ENCODE measurements around the gene SPOCK2. TPM values are rescaled to one million over a fixed set of nuclear protein-coding genes. Genes with fewer than 3 reads are reported as not detected.
"Not testable (repeated sequence)": the region's sequence is repeated elsewhere in the genome, so short reads cannot be mapped to it uniquely, and the experiment has no call there.

Gene SPOCK2, protein sequence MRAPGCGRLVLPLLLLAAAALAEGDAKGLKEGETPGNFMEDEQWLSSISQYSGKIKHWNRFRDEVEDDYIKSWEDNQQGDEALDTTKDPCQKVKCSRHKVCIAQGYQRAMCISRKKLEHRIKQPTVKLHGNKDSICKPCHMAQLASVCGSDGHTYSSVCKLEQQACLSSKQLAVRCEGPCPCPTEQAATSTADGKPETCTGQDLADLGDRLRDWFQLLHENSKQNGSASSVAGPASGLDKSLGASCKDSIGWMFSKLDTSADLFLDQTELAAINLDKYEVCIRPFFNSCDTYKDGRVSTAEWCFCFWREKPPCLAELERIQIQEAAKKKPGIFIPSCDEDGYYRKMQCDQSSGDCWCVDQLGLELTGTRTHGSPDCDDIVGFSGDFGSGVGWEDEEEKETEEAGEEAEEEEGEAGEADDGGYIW
- total RNA-seq, result 100 to 1,000 TPM in 1 of 2 donors, 10 to 100 TPM in 1; 24.1 to 103 TPM
- polyA plus RNA-seq, result 10 to 100 TPM; 34.1 to 86.0 TPM
- long read RNA-seq, donor 1, result 0 reads
- long read RNA-seq, donor 2, result 0 reads
- long read RNA-seq, donor 3, result 0 reads
- long read RNA-seq, donor 4, result 0 reads
- long read RNA-seq, donor 5, result 0 reads

DNA sequence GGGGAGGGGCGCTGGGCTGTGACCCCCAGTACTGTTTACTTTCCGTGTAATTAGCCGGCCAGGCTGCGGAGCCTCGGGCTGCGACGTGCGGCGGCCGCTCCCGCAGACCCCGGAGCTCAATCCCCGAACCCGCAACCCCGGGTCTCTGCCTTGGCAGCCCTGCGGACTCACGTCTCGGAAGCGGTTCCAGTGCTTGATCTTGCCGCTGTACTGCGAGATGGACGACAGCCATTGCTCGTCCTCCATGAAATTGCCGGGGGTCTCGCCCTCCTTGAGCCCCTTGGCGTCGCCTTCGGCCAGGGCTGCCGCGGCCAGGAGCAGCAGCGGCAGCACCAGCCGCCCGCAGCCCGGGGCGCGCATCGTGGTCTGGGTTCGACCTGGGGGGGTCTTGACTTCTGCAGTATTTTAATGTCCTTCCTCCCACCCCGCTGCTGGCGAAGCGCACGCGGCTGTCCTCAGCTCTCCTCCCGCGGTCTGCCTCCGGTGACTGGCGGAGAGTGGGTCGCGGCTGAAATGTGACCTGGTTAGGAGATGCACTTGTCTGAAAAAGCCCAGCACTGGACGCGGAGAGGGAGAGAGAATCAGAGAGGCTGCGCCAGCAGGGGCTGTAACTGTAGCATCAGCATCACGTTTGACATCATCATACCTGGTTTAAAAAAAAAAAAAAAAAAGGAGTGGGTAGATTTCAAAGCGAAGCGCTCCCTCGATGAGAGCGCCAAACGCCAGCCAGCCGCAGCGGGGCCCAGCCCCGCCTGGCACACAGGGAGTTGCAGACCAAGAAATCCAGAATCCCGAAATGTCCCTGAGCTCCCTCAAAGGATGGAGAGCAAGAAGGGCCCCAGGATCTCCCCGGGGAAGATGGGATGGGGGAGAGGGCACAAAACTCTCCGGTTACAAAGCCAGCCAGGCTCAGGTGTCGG is at the start of gene SPOCK2:
TSS of gene SPOCK2 (minus strand) at position 583 of the 920 bp plus-strand sequence. CDS start at position 360, 223 bp downstream.
- Histone ChIP-seq H3K4me3 (peak within 1 kb of the TSS; percentile 33), H3K27ac (ENCODE audit: low read depth in 1 of 2, low read length in 1 of 2) (peak within 1 kb of the TSS; percentile 47 to 83), H3K4me1 (ENCODE audit: control insufficient read depth in 5 of 5, insufficient read depth in 5 of 5, low read length in 5 of 5) (peaks cover 0 to 31% (median 0%) of the 10 kb centered on the region in 5 donors), H3K9me3 (ENCODE audit: control insufficient read depth in 4 of 4, insufficient read depth in 3 of 4, low read length in 3 of 4) (no peaks in the 10 kb centered on the region), H3K27me3 (ENCODE audit: control insufficient read depth in 3 of 3, insufficient read depth in 3 of 3, low read length in 2 of 3) (peaks cover 0 to 34% (median 13%) of the 10 kb centered on the region in 3 donors), H3K9ac (ENCODE audit: insufficient read depth in 1 of 2, low read length in 2 of 2) (no peak within 1 kb of the TSS), H3K36me3 (ENCODE audit: control insufficient read depth in 4 of 4, insufficient read depth in 4 of 4, low read length in 4 of 4) (no peaks in the 10 kb centered on the region)
- no peak for TF ChIP-seq CTCF (IDR thresholded peaks at IDR 0.05; ENCODE audit: control extremely low read depth, extremely low read depth)
- ATAC-seq (ENCODE audit: insufficient read depth, low FRiP score) (peak; percentile 7), DNase-seq (peak in 1 of 3 donors; percentile 36)
- 5 to 6% methylated on average over 61 to 65 of the region's 65 CpGs for WGBS, 2 donors

GRCh38 chr10:72137583-72137982 is 49.2 kb upstream of the SPOCK2 start:
- no peaks in the 10 kb centered on the region for H3K9me3 ChIP-seq (ENCODE audit: control insufficient read depth in 4 of 4, insufficient read depth in 3 of 4, low read length in 3 of 4)
- no peak overlapping the region for H3K9ac ChIP-seq (ENCODE audit: insufficient read depth in 1 of 2, low read length in 2 of 2)
- no peaks in the 10 kb centered on the region for H3K27me3 ChIP-seq (ENCODE audit: control insufficient read depth in 3 of 3, insufficient read depth in 3 of 3, low read length in 2 of 3)
- no peak overlapping the region for H3K4me3 ChIP-seq
- peaks cover 2 to 5% (median 4%) of the 10 kb centered on the region in 4 donors for H3K36me3 ChIP-seq (ENCODE audit: control insufficient read depth in 4 of 4, insufficient read depth in 4 of 4, low read length in 4 of 4)
- TF ChIP-seq CTCF (IDR thresholded peaks at IDR 0.05; ENCODE audit: control extremely low read depth, extremely low read depth), result no peak
- 95 to 97% methylated on average over 7 of the region's 7 CpGs for WGBS, 2 donors
- no peak overlapping the region for H3K27ac ChIP-seq (ENCODE audit: low read depth in 1 of 2, low read length in 1 of 2)
- no peak for ATAC-seq (ENCODE audit: insufficient read depth, low FRiP score)
- H3K4me1 ChIP-seq (ENCODE audit: control insufficient read depth in 5 of 5, insufficient read depth in 5 of 5, low read length in 5 of 5), result peaks cover 0 to 18% (median 0%) of the 10 kb centered on the region in 5 donors
- no peak for DNase-seq

DNA sequence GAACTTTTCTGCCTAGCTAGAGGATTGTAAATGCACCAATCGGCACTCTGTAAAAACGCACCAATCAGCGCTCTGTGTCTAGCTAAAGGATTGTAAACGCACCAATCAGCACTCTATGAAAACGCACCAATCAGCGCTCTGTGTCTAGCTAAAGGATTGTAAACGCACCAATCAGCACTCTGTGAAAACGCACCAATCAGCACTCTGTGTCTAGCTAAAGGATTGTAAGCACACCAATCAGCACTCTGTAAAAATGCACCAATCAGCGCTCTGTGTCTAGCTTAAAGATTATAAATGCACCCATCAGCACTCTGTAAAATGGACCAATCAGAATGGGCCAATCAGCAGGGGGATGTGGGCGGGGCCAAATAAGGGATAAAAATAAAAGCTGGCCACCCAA is 47.9 kb upstream of the SPOCK2 start:
- H3K27ac ChIP-seq (ENCODE audit: low read depth in 1 of 2, low read length in 1 of 2); DNase-seq; H3K4me3 ChIP-seq; H3K27me3 ChIP-seq (ENCODE audit: control insufficient read depth in 3 of 3, insufficient read depth in 3 of 3, low read length in 2 of 3); H3K9ac ChIP-seq (ENCODE audit: insufficient read depth in 1 of 2, low read length in 2 of 2); H3K36me3 ChIP-seq (ENCODE audit: control insufficient read depth in 4 of 4, insufficient read depth in 4 of 4, low read length in 4 of 4); H3K9me3 ChIP-seq (ENCODE audit: control insufficient read depth in 4 of 4, insufficient read depth in 3 of 4, low read length in 3 of 4); ATAC-seq (ENCODE audit: insufficient read depth, low FRiP score): not testable (repeated sequence)
- peaks cover 0 to 18% (median 2%) of the 10 kb centered on the region in 5 donors for H3K4me1 ChIP-seq (ENCODE audit: control insufficient read depth in 5 of 5, insufficient read depth in 5 of 5, low read length in 5 of 5)
- 97% methylated on average over 10 of the region's 10 CpGs for WGBS, 2 donors
